ENCODE data around the gene CPB2.

GRCh38 chr13:46079770-46080169 lies 25.1 kb downstream of the CPB2 start:
- TF ChIP-seq ESRRG (CRISPR knock-in tag; IDR thresholded peaks at IDR 0.05) (no peak), CREB5 (CRISPR knock-in tag; IDR thresholded peaks at IDR 0.05; ENCODE audit: low read depth) (no peak), PPARA (CRISPR knock-in tag; IDR thresholded peaks at IDR 0.05; ENCODE audit: borderline replicate concordance) (no peak), ARNTL (CRISPR knock-in tag; IDR thresholded peaks at IDR 0.05; ENCODE audit: borderline replicate concordance, low read depth) (no peak), GLIS3 (CRISPR knock-in tag; IDR thresholded peaks at IDR 0.05) (no peak), ZFP3 (CRISPR knock-in tag; IDR thresholded peaks at IDR 0.05) (no peak), PATZ1 (CRISPR knock-in tag; IDR thresholded peaks at IDR 0.05; ENCODE audit: borderline replicate concordance) (no peak)
